ENCODE results near the gene ASPHD2.
"Not testable (repeated sequence)": the region's sequence is repeated elsewhere in the genome, so short reads cannot be mapped to it uniquely, and the experiment has no call there.

ASPHD2 gene

GRCh38 chr22:26401726-26402125 lies 27.3 kb upstream of the ASPHD2 start:
- H3K4me3 ChIP-seq (ENCODE audit: control insufficient read depth, low read depth, low read length): no peak overlapping the region
- no peak for DNase-seq (ENCODE audit: low read depth)
- TF ChIP-seq CTCF (conservative IDR thresholded peaks at IDR 0.05; ENCODE audit: control insufficient read depth, insufficient read depth, low read depth, low read length): no peak

GRCh38 chr22:26404851-26405421 lies 24.1 kb upstream of the ASPHD2 start:
- no peak for TF ChIP-seq CTCF (conservative IDR thresholded peaks at IDR 0.05; ENCODE audit: control insufficient read depth, insufficient read depth, low read depth, low read length)
- peak; percentile 8 for DNase-seq (ENCODE audit: low read depth)
- no peak overlapping the region for H3K4me3 ChIP-seq (ENCODE audit: control insufficient read depth, low read depth, low read length)

- DNase-seq (ENCODE audit: low read depth): peak; percentile 79
- no peak for TF ChIP-seq CTCF (conservative IDR thresholded peaks at IDR 0.05; ENCODE audit: control insufficient read depth, insufficient read depth, low read depth, low read length)
- no peak overlapping the region for H3K4me3 ChIP-seq (ENCODE audit: control insufficient read depth, low read depth, low read length)
Observed at GRCh38 chr22:26406118-26406517, 22.9 kb upstream of the ASPHD2 start.

GRCh38 chr22:26408562-26409220 lies 20.4 kb upstream of the ASPHD2 start:
- not testable (repeated sequence) for H3K4me3 ChIP-seq (ENCODE audit: control insufficient read depth, low read depth, low read length); DNase-seq (ENCODE audit: low read depth)

- no peak overlapping the region for H3K4me3 ChIP-seq (ENCODE audit: control insufficient read depth, low read depth, low read length)
- DNase-seq (ENCODE audit: low read depth): no peak
- TF ChIP-seq CTCF (conservative IDR thresholded peaks at IDR 0.05; ENCODE audit: control insufficient read depth, insufficient read depth, low read depth, low read length): no peak
Observed at GRCh38 chr22:26409719-26410335, 19.2 kb upstream of the ASPHD2 start.

- H3K4me3 ChIP-seq (ENCODE audit: control insufficient read depth, low read depth, low read length): no peak overlapping the region
- no peak for TF ChIP-seq CTCF (conservative IDR thresholded peaks at IDR 0.05; ENCODE audit: control insufficient read depth, insufficient read depth, low read depth, low read length)
- no peak for DNase-seq (ENCODE audit: low read depth)
Observed at GRCh38 chr22:26410386-26410785, 18.7 kb upstream of the ASPHD2 start.

GRCh38 chr22:26414347-26414746 lies 14.7 kb upstream of the ASPHD2 start:
- no peak for TF ChIP-seq CTCF (conservative IDR thresholded peaks at IDR 0.05; ENCODE audit: control insufficient read depth, insufficient read depth, low read depth, low read length)
- no peak for DNase-seq (ENCODE audit: low read depth)

More at GRCh38 chr22:26414347-26414746, 14.7 kb upstream of the ASPHD2 start:
- H3K4me3 ChIP-seq (ENCODE audit: control insufficient read depth, low read depth, low read length): no peak overlapping the region
